Rectal smooth muscle tissue (tissue), 1 donor: ENCODE results near the gene SGCB.

ENCODE experiments used
- H3K27ac ChIP-seq: one replicate; pipeline ENCODE4 v1.7.0; 2013; ENCODE audit warnings: low read depth, low read length, inconsistent platforms
- H3K27me3 ChIP-seq: one replicate; pipeline ENCODE4 v1.7.0; 2013; ENCODE audit warnings: low read length; ENCODE audit not compliant: control insufficient read depth, insufficient read depth
- H3K36me3 ChIP-seq: one replicate; pipeline ENCODE4 v1.7.0; 2013; ENCODE audit warnings: low read length; ENCODE audit not compliant: control insufficient read depth, insufficient read depth
- H3K4me1 ChIP-seq: one replicate; pipeline ENCODE4 v1.7.0; 2013; ENCODE audit warnings: low read length; ENCODE audit not compliant: control insufficient read depth, insufficient read depth
- H3K4me3 ChIP-seq: one replicate; pipeline ENCODE4 v1.7.0; 2013; ENCODE audit warnings: low read length
- H3K9ac ChIP-seq: one replicate; pipeline ENCODE4 v1.7.0; 2013; ENCODE audit warnings: low read length

The SGCB gene

DNA sequence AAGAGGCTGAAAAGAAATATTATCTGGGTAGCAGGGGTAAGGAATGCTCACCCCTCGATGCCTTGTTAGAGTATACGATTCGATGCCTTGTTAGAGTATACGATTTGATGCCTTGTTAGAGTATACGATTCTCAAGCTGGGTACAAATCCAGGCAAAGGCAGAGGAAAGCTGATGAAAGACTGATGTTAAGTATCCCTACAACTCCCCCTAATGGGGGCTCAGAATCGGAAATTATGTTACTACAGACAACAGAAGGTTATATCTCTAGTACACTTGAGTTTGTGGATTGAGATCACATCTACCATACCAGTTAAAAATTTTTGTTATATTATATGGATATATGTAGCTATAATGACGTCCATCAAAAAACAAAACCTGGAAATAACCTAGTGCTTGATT lies 22.7 kb downstream of the SGCB start:
- H3K9ac ChIP-seq = no peak overlapping the region
- H3K27me3 ChIP-seq = no peaks in the 10 kb centered on the region
- H3K27ac ChIP-seq = no peak overlapping the region
- H3K4me1 ChIP-seq = no peaks in the 10 kb centered on the region
- no peak overlapping the region for H3K4me3 ChIP-seq
- peaks cover 3% of the 10 kb centered on the region for H3K36me3 ChIP-seq

DNA sequence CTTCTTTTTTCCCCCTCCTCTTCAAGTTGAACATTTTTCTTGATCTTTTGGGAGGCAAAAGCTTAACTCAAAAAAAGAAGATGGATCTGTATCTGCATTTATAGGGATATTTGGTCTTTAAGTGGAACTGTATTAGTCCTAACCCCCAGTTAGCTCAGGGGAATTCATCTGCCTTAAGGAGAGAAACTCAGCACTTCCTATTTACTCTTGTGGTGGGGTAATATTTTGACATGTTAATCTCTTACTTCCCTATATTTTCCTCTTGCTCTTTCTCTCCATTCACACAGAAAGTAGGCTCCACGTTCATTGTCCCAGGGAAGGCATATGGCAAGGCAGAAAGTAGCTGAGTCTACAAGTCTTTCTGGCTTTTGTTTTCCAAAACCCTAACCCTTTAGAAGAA lies 23.2 kb downstream of the SGCB start:
- no peaks in the 10 kb centered on the region for H3K36me3 ChIP-seq
- no peaks in the 10 kb centered on the region for H3K4me1 ChIP-seq
- H3K27ac ChIP-seq = no peak overlapping the region
- no peaks in the 10 kb centered on the region for H3K27me3 ChIP-seq
- H3K9ac ChIP-seq = no peak overlapping the region
- no peak overlapping the region for H3K4me3 ChIP-seq

GRCh38 chr4:52012651-52013050 lies 25.4 kb downstream of the SGCB start:
- H3K27ac ChIP-seq = no peak overlapping the region
- no peaks in the 10 kb centered on the region for H3K27me3 ChIP-seq

DNA sequence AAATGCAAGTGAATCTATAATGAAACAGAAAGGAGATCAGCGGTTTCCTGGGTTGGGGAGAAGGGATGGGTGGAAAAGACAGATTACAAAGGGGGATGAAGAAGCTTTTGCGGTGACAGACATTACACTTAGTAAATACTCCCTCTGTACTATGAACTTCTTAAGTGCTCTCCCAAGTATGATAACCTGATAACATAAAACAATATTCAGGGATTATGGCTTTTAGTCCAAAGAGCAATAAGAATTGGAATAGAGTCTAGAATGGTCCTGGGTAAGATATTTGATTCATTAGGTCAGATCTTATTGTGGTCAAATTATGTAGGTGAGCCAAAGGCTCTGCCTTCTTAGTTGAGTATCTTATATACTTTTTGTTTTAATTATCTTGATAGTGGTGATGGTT lies 27.1 kb downstream of the SGCB start:
- Histone ChIP-seq H3K36me3 (no peaks in the 10 kb centered on the region), H3K27ac (no peak overlapping the region), H3K4me1 (no peaks in the 10 kb centered on the region), H3K4me3 (no peak overlapping the region), H3K9ac (no peak overlapping the region), H3K27me3 (no peaks in the 10 kb centered on the region)

More at GRCh38 chr4:52012651-52013050, 25.4 kb downstream of the SGCB start:
- Histone ChIP-seq H3K36me3 (no peaks in the 10 kb centered on the region), H3K9ac (no peak overlapping the region), H3K4me3 (no peak overlapping the region), H3K4me1 (no peaks in the 10 kb centered on the region)

DNA sequence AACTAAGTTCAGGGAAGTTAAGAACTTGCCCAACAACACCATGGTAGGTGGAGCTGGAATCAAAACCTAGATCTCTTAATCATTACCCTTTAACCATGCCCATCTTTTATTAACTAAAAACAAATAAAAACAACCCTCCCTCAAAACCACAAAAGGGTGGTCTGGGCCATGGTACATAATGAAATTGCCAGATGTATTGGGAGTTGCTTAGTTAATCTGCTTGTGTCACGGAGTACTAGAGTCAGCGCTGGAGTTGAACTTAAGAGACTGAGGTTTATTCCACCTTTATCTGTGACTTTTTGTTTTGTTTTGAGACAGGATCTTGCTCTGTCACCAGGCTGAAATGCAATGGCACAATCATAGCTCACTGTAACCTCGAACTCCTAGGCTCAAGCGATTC lies 31.2 kb downstream of the SGCB start:
- no peak overlapping the region for H3K4me3 ChIP-seq
- H3K9ac ChIP-seq = no peak overlapping the region
- no peaks in the 10 kb centered on the region for H3K36me3 ChIP-seq
- H3K27me3 ChIP-seq = no peaks in the 10 kb centered on the region
- no peak overlapping the region for H3K27ac ChIP-seq
- no peaks in the 10 kb centered on the region for H3K4me1 ChIP-seq

GRCh38 chr4:52005604-52006273 lies 32.4 kb downstream of the SGCB start:
- H3K9ac ChIP-seq = no peak overlapping the region
- no peak overlapping the region for H3K27ac ChIP-seq
- no peaks in the 10 kb centered on the region for H3K36me3 ChIP-seq
- no peaks in the 10 kb centered on the region for H3K27me3 ChIP-seq
- no peaks in the 10 kb centered on the region for H3K4me1 ChIP-seq
- H3K4me3 ChIP-seq = no peak overlapping the region

DNA sequence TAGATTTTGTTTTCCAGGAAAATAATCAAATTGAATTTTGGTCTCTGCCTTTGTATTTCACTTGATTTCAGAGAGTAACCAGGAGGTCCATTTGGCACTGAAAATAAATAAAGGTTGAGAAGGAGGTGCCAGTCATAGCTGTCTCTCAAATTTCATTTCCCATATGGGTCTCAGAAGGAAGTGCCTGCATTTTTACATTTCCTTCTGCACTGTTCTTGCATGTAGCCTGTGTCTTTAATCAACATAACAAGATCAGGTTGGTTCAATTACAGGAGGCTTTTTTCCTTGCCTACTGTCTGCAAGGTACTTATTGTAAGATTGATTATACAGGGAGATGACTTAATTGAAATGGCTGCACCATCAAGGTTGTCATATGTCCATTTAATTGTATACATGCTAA lies 33.7 kb downstream of the SGCB start:
- no peak overlapping the region for H3K9ac ChIP-seq
- H3K4me3 ChIP-seq = no peak overlapping the region
- no peaks in the 10 kb centered on the region for H3K27me3 ChIP-seq
- H3K27ac ChIP-seq = no peak overlapping the region
- H3K4me1 ChIP-seq = no peaks in the 10 kb centered on the region
- H3K36me3 ChIP-seq = no peaks in the 10 kb centered on the region

DNA sequence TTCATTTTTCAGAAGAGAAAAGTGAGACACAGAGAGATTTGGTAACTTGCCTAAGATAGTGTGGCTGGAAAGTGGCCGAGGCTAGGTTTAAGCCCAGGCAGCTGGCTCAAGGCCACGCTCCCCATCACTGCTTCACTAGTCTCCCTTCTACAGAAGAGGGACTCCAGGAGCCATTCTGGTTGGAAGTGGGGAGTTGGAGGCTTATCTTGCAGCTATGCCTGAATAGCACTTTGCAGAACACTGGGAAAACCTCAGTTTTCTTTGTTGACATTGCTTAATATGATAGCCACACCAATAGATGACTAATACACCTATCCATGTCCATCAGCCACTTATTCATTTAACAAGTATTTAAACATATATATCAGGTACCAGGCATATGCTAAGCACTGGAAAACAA lies 36.5 kb downstream of the SGCB start:
- Histone ChIP-seq H3K36me3 (no peaks in the 10 kb centered on the region), H3K27ac (no peak overlapping the region), H3K4me1 (no peaks in the 10 kb centered on the region), H3K9ac (no peak overlapping the region), H3K4me3 (no peak overlapping the region), H3K27me3 (no peaks in the 10 kb centered on the region)

GRCh38 chr4:51999250-51999649 lies 38.8 kb downstream of the SGCB start:
- H3K27ac ChIP-seq = no peak overlapping the region
- H3K4me1 ChIP-seq = no peaks in the 10 kb centered on the region
- no peak overlapping the region for H3K4me3 ChIP-seq
- H3K9ac ChIP-seq = no peak overlapping the region
- H3K27me3 ChIP-seq = no peaks in the 10 kb centered on the region
- no peaks in the 10 kb centered on the region for H3K36me3 ChIP-seq

- no peaks in the 10 kb centered on the region for H3K27me3 ChIP-seq
- no peak overlapping the region for H3K4me3 ChIP-seq
- H3K9ac ChIP-seq = no peak overlapping the region
- no peak overlapping the region for H3K27ac ChIP-seq
- no peaks in the 10 kb centered on the region for H3K36me3 ChIP-seq
- no peaks in the 10 kb centered on the region for H3K4me1 ChIP-seq
Measured at GRCh38 chr4:51998837-51999236, 39.3 kb downstream of the SGCB start.

- Histone ChIP-seq H3K36me3 (no peaks in the 10 kb centered on the region), H3K9ac (no peak overlapping the region), H3K27ac (no peak overlapping the region), H3K4me1 (no peaks in the 10 kb centered on the region), H3K4me3 (no peak overlapping the region), H3K27me3 (no peaks in the 10 kb centered on the region)
Measured at GRCh38 chr4:51997647-51998046, 40.5 kb downstream of the SGCB start.

GRCh38 chr4:51995647-51996220 lies 42.4 kb downstream of the SGCB start:
- no peaks in the 10 kb centered on the region for H3K27me3 ChIP-seq
- no peaks in the 10 kb centered on the region for H3K4me1 ChIP-seq
- H3K9ac ChIP-seq = no peak overlapping the region
- H3K27ac ChIP-seq = no peak overlapping the region
- no peak overlapping the region for H3K4me3 ChIP-seq
- H3K36me3 ChIP-seq = no peaks in the 10 kb centered on the region
